Gastroesophageal sphincter (tissue), 3 donors: ENCODE measurements around the gene ZNF18.

ENCODE experiments used
- POLR2AphosphoS5 ChIP-seq: sonication (generic); formaldehyde crosslinking; IDR thresholded peaks from one replicate; pipeline ENCODE4 v1.6.1; 2017; ENCODE audit warnings: antibody characterized with exemption
- TF ChIP-seq, protein P1 (sequence below), 4 experiments: fragments of 200-600 bp in 2 of 4; fragments of 450-650 bp in 2 of 4; sonication (generic) in 1 of 4; IDR thresholded peaks; one replicate each; pipeline ENCODE4 v1.5.1; 2017 to 2019; ENCODE audit warnings: antibody characterized with exemption in 4 of 4, mild to moderate bottlenecking in 2 of 4, moderate library complexity in 2 of 4

DNA sequence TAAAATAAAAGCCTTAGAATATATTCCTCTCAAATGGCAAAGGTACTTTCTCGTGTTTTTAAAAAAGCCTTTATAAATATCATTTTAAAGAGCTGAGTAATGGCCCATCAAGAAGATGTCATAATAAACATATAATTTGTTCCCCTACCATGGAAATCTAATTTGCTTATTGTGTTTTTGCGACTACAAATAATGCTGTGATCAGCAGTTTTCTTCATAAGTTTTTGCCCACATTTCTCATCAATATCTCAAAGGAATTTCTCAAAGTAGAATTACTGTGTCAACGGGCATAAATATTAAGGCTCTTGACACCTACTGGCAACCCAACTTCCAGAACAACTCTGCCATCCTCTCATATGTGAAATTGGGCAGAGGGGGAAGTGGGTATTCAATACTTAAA is 17.5 kb downstream of the ZNF18 start:
- TF ChIP-seq, protein P1, sequence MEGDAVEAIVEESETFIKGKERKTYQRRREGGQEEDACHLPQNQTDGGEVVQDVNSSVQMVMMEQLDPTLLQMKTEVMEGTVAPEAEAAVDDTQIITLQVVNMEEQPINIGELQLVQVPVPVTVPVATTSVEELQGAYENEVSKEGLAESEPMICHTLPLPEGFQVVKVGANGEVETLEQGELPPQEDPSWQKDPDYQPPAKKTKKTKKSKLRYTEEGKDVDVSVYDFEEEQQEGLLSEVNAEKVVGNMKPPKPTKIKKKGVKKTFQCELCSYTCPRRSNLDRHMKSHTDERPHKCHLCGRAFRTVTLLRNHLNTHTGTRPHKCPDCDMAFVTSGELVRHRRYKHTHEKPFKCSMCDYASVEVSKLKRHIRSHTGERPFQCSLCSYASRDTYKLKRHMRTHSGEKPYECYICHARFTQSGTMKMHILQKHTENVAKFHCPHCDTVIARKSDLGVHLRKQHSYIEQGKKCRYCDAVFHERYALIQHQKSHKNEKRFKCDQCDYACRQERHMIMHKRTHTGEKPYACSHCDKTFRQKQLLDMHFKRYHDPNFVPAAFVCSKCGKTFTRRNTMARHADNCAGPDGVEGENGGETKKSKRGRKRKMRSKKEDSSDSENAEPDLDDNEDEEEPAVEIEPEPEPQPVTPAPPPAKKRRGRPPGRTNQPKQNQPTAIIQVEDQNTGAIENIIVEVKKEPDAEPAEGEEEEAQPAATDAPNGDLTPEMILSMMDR (IDR thresholded peaks at IDR 0.05): no peak
- no peak for TF ChIP-seq POLR2AphosphoS5
